HG03565 (cell line): ENCODE data around the gene CSH2.
A peak's percentile ranks its signal among the peaks of the same experiment; 100 is the strongest.
"Not testable (repeated sequence)": the region's sequence is repeated elsewhere in the genome, so short reads cannot be mapped to it uniquely, and the experiment has no call there.

Experiments used
- ATAC-seq: cut with Tn5 transposase; IDR thresholded peaks from one replicate; pipeline ENCODE4 v1.9.1; 2021; ENCODE audit warnings: mild to moderate bottlenecking, moderate library complexity; ENCODE audit not compliant: unreplicated experiment

Gene CSH2

GRCh38 chr17:63866625-63867024 lies 6.9 kb downstream of the CSH2 start:
- ATAC-seq, result not testable (repeated sequence)

- no peak for ATAC-seq
Measured at GRCh38 chr17:63859257-63859656, 14.2 kb downstream of the CSH2 start.

GRCh38 chr17:63856425-63856824 lies 17.1 kb downstream of the CSH2 start:
- ATAC-seq, result not testable (repeated sequence)

- no peak for ATAC-seq
Measured at GRCh38 chr17:63855185-63855584, 18.3 kb downstream of the CSH2 start.

GRCh38 chr17:63854709-63855108 lies 18.8 kb downstream of the CSH2 start:
- ATAC-seq, result no peak

GRCh38 chr17:63853260-63853659 lies 20.2 kb downstream of the CSH2 start:
- no peak for ATAC-seq

GRCh38 chr17:63850401-63850800 lies 23.1 kb downstream of the CSH2 start:
- no peak for ATAC-seq

- peak; percentile 62 for ATAC-seq
Measured at GRCh38 chr17:63848834-63849689, 24.4 kb downstream of the CSH2 start.

GRCh38 chr17:63847525-63848249 lies 25.8 kb downstream of the CSH2 start:
- no peak for ATAC-seq

- ATAC-seq, result no peak
Measured at GRCh38 chr17:63845509-63845908, 28.0 kb downstream of the CSH2 start.

- no peak for ATAC-seq
Measured at GRCh38 chr17:63843910-63844677, 29.4 kb downstream of the CSH2 start.

- ATAC-seq, result not testable (repeated sequence)
Measured at GRCh38 chr17:63843387-63843888, 30.0 kb downstream of the CSH2 start.

- peak; percentile 68 for ATAC-seq
Measured at GRCh38 chr17:63842540-63843386, 30.7 kb downstream of the CSH2 start, which contains the start of gene SMARCD2. TSS of gene SMARCD2 (minus strand) at chr17:63842685. CDS start at chr17:63842674, 11 bp downstream.

GRCh38 chr17:63842173-63842539 lies 31.3 kb downstream of the CSH2 start:
- peak; percentile 17 for ATAC-seq

- no peak for ATAC-seq
Measured at GRCh38 chr17:63841350-63842172, 31.9 kb downstream of the CSH2 start.

- no peak for ATAC-seq
Measured at GRCh38 chr17:63840591-63841349, 32.7 kb downstream of the CSH2 start.

GRCh38 chr17:63838631-63839171 lies 34.8 kb downstream of the CSH2 start:
- no peak for ATAC-seq

- no peak for ATAC-seq
Measured at GRCh38 chr17:63837962-63838600, 35.4 kb downstream of the CSH2 start.
